T-helper 1 cell treated with Interleukin-12 subunit alpha and Interleukin-12 subunit beta and Interleukin-4 antibody, amounts not matched to agents 30 μg/mL and 1 μg/mL, for 36 hours (primary cell): ENCODE measurements around the gene ADCY2.

Experiments
- H3K27ac Mint-ChIP-seq: one replicate; pipeline ENCODE4 v1.8.0; 2021; ENCODE audit warnings: mild to moderate bottlenecking, mixed read lengths
- H3K27me3 Mint-ChIP-seq: one replicate; pipeline ENCODE4 v1.8.0; 2021; ENCODE audit warnings: low read depth, mixed read lengths
- H3K36me3 Mint-ChIP-seq: one replicate; pipeline ENCODE4 v1.8.0; 2021; ENCODE audit warnings: low read depth, mixed read lengths
- H3K4me1 Mint-ChIP-seq: one replicate; pipeline ENCODE4 v1.8.0; 2021; ENCODE audit warnings: low read depth, mixed read lengths
- H3K4me3 Mint-ChIP-seq: one replicate; pipeline ENCODE4 v1.8.0; 2021; ENCODE audit warnings: mild to moderate bottlenecking, moderate library complexity, mixed read lengths
- H3K9me3 Mint-ChIP-seq: one replicate; pipeline ENCODE4 v1.8.0; 2021; ENCODE audit warnings: mixed read lengths

ADCY2 gene

GRCh38 chr5:7597059-7597642 lies 201.2 kb downstream of the ADCY2 start:
- H3K4me1 Mint-ChIP-seq: no peaks in the 10 kb centered on the region
- H3K36me3 Mint-ChIP-seq: no peaks in the 10 kb centered on the region
- H3K27me3 Mint-ChIP-seq: no peaks in the 10 kb centered on the region
- H3K9me3 Mint-ChIP-seq: peaks cover 7% of the 10 kb centered on the region
- no peak overlapping the region for H3K4me3 Mint-ChIP-seq
- H3K27ac Mint-ChIP-seq: no peak overlapping the region

GRCh38 chr5:7606840-7607465 lies 211.0 kb downstream of the ADCY2 start:
- H3K36me3 Mint-ChIP-seq: no peaks in the 10 kb centered on the region
- H3K27ac Mint-ChIP-seq: no peak overlapping the region
- H3K4me3 Mint-ChIP-seq: no peak overlapping the region
- H3K4me1 Mint-ChIP-seq: no peaks in the 10 kb centered on the region
- no peaks in the 10 kb centered on the region for H3K27me3 Mint-ChIP-seq
- H3K9me3 Mint-ChIP-seq: peaks cover 4% of the 10 kb centered on the region

- H3K27me3 Mint-ChIP-seq: no peaks in the 10 kb centered on the region
- no peak overlapping the region for H3K4me3 Mint-ChIP-seq
- no peaks in the 10 kb centered on the region for H3K36me3 Mint-ChIP-seq
- no peaks in the 10 kb centered on the region for H3K4me1 Mint-ChIP-seq
- peaks cover 4% of the 10 kb centered on the region for H3K9me3 Mint-ChIP-seq
- no peak overlapping the region for H3K27ac Mint-ChIP-seq
Measured at GRCh38 chr5:7608772-7609171, 212.8 kb downstream of the ADCY2 start.

GRCh38 chr5:7609726-7610125 lies 213.8 kb downstream of the ADCY2 start:
- Mint-ChIP-seq H3K4me1 (no peaks in the 10 kb centered on the region), H3K4me3 (no peak overlapping the region), H3K27ac (no peak overlapping the region), H3K9me3 (peaks cover 4% of the 10 kb centered on the region), H3K36me3 (no peaks in the 10 kb centered on the region), H3K27me3 (no peaks in the 10 kb centered on the region)

GRCh38 chr5:7610531-7611177 lies 214.7 kb downstream of the ADCY2 start:
- no peaks in the 10 kb centered on the region for H3K36me3 Mint-ChIP-seq
- no peaks in the 10 kb centered on the region for H3K27me3 Mint-ChIP-seq
- H3K27ac Mint-ChIP-seq: no peak overlapping the region
- H3K4me3 Mint-ChIP-seq: no peak overlapping the region
- H3K9me3 Mint-ChIP-seq: peaks cover 4% of the 10 kb centered on the region
- no peaks in the 10 kb centered on the region for H3K4me1 Mint-ChIP-seq

GRCh38 chr5:7611518-7611917 lies 215.6 kb downstream of the ADCY2 start:
- no peaks in the 10 kb centered on the region for H3K9me3 Mint-ChIP-seq
- H3K4me3 Mint-ChIP-seq: no peak overlapping the region
- H3K27ac Mint-ChIP-seq: no peak overlapping the region
- no peaks in the 10 kb centered on the region for H3K27me3 Mint-ChIP-seq
- no peaks in the 10 kb centered on the region for H3K4me1 Mint-ChIP-seq
- no peaks in the 10 kb centered on the region for H3K36me3 Mint-ChIP-seq

GRCh38 chr5:7615566-7616061 lies 219.7 kb downstream of the ADCY2 start:
- H3K4me3 Mint-ChIP-seq: no peak overlapping the region
- H3K9me3 Mint-ChIP-seq: no peaks in the 10 kb centered on the region
- no peaks in the 10 kb centered on the region for H3K36me3 Mint-ChIP-seq
- no peak overlapping the region for H3K27ac Mint-ChIP-seq
- no peaks in the 10 kb centered on the region for H3K27me3 Mint-ChIP-seq
- H3K4me1 Mint-ChIP-seq: no peaks in the 10 kb centered on the region

GRCh38 chr5:7616897-7617296 lies 221.0 kb downstream of the ADCY2 start:
- no peaks in the 10 kb centered on the region for H3K27me3 Mint-ChIP-seq
- no peaks in the 10 kb centered on the region for H3K4me1 Mint-ChIP-seq
- H3K9me3 Mint-ChIP-seq: no peaks in the 10 kb centered on the region
- H3K27ac Mint-ChIP-seq: no peak overlapping the region
- H3K4me3 Mint-ChIP-seq: no peak overlapping the region
- H3K36me3 Mint-ChIP-seq: no peaks in the 10 kb centered on the region

- Mint-ChIP-seq H3K36me3 (no peaks in the 10 kb centered on the region), H3K4me1 (no peaks in the 10 kb centered on the region), H3K4me3 (no peak overlapping the region)
Measured at GRCh38 chr5:7622498-7622897, 226.6 kb downstream of the ADCY2 start.

GRCh38 chr5:7625740-7626139 lies 229.8 kb downstream of the ADCY2 start:
- no peaks in the 10 kb centered on the region for H3K27me3 Mint-ChIP-seq
- H3K4me3 Mint-ChIP-seq: no peak overlapping the region
- H3K36me3 Mint-ChIP-seq: no peaks in the 10 kb centered on the region
- H3K27ac Mint-ChIP-seq: no peak overlapping the region
- no peaks in the 10 kb centered on the region for H3K9me3 Mint-ChIP-seq
- H3K4me1 Mint-ChIP-seq: no peaks in the 10 kb centered on the region

More at GRCh38 chr5:7622498-7622897, 226.6 kb downstream of the ADCY2 start:
- Mint-ChIP-seq H3K9me3 (no peaks in the 10 kb centered on the region), H3K27ac (no peak overlapping the region), H3K27me3 (no peaks in the 10 kb centered on the region)

- Mint-ChIP-seq H3K27me3 (no peaks in the 10 kb centered on the region), H3K9me3 (no peaks in the 10 kb centered on the region), H3K27ac (no peak overlapping the region), H3K4me1 (no peaks in the 10 kb centered on the region), H3K4me3 (no peak overlapping the region), H3K36me3 (no peaks in the 10 kb centered on the region)
Measured at GRCh38 chr5:7628248-7628647, 232.3 kb downstream of the ADCY2 start.

- no peak overlapping the region for H3K4me3 Mint-ChIP-seq
- H3K27me3 Mint-ChIP-seq: no peaks in the 10 kb centered on the region
- H3K4me1 Mint-ChIP-seq: no peaks in the 10 kb centered on the region
- H3K27ac Mint-ChIP-seq: no peak overlapping the region
- no peaks in the 10 kb centered on the region for H3K36me3 Mint-ChIP-seq
- no peaks in the 10 kb centered on the region for H3K9me3 Mint-ChIP-seq
Measured at GRCh38 chr5:7628820-7629219, 232.9 kb downstream of the ADCY2 start.

- Mint-ChIP-seq H3K9me3 (no peaks in the 10 kb centered on the region), H3K36me3 (no peaks in the 10 kb centered on the region), H3K27me3 (no peaks in the 10 kb centered on the region), H3K27ac (no peak overlapping the region), H3K4me1 (no peaks in the 10 kb centered on the region), H3K4me3 (no peak overlapping the region)
Measured at GRCh38 chr5:7629561-7629960, 233.6 kb downstream of the ADCY2 start.

- H3K9me3 Mint-ChIP-seq: no peaks in the 10 kb centered on the region
- H3K4me1 Mint-ChIP-seq: no peaks in the 10 kb centered on the region
- no peak overlapping the region for H3K27ac Mint-ChIP-seq
- no peaks in the 10 kb centered on the region for H3K27me3 Mint-ChIP-seq
- H3K4me3 Mint-ChIP-seq: no peak overlapping the region
- H3K36me3 Mint-ChIP-seq: no peaks in the 10 kb centered on the region
Measured at GRCh38 chr5:7634837-7635236, 238.9 kb downstream of the ADCY2 start.

GRCh38 chr5:7638456-7638855 lies 242.5 kb downstream of the ADCY2 start:
- Mint-ChIP-seq H3K27me3 (no peaks in the 10 kb centered on the region), H3K36me3 (no peaks in the 10 kb centered on the region), H3K9me3 (no peaks in the 10 kb centered on the region), H3K4me1 (no peaks in the 10 kb centered on the region), H3K4me3 (no peak overlapping the region), H3K27ac (no peak overlapping the region)
